Measurements from ENCODE around the gene PROC.
"Not testable (repeated sequence)": the region's sequence is repeated elsewhere in the genome, so short reads cannot be mapped to it uniquely, and the experiment has no call there.

The PROC gene

GRCh38 chr2:127429291-127429690, 11.1 kb downstream of the PROC start:
- DNase-seq, result no peak

GRCh38 chr2:127429844-127430425, 11.7 kb downstream of the PROC start:
- DNase-seq, result no peak

GRCh38 chr2:127431408-127432023, 13.3 kb downstream of the PROC start:
- no peak for DNase-seq

GRCh38 chr2:127434515-127434914, 16.3 kb downstream of the PROC start:
- DNase-seq, result no peak

GRCh38 chr2:127437056-127437455, 18.8 kb downstream of the PROC start:
- DNase-seq, result no peak

GRCh38 chr2:127437781-127438726, 19.8 kb downstream of the PROC start:
- DNase-seq, result no peak

- DNase-seq, result no peak
These were observed 21.1 kb downstream of the PROC start for GRCh38 chr2:127439343-127439742.

- no peak for DNase-seq
These were observed 30.3 kb downstream of the PROC start for GRCh38 chr2:127448526-127448925.

- no peak for DNase-seq
These were observed 31.2 kb downstream of the PROC start for GRCh38 chr2:127449414-127449813.

- no peak for DNase-seq
These were observed 31.7 kb downstream of the PROC start for GRCh38 chr2:127449898-127450297.

GRCh38 chr2:127451981-127452380, 33.8 kb downstream of the PROC start:
- DNase-seq, result no peak

GRCh38 chr2:127452423-127452822, 34.2 kb downstream of the PROC start:
- not testable (repeated sequence) for DNase-seq

GRCh38 chr2:127453013-127453391, 34.8 kb downstream of the PROC start:
- no peak for DNase-seq

GRCh38 chr2:127453392-127454171, 35.4 kb downstream of the PROC start:
- DNase-seq, result no peak

- DNase-seq, result no peak
These were observed 36.7 kb downstream of the PROC start for GRCh38 chr2:127454595-127455565.

- no peak for DNase-seq
These were observed 37.6 kb downstream of the PROC start for GRCh38 chr2:127455566-127456493.

- no peak for DNase-seq
These were observed 38.7 kb downstream of the PROC start for GRCh38 chr2:127456960-127457359.

- no peak for DNase-seq
These were observed 44.2 kb downstream of the PROC start for GRCh38 chr2:127462461-127462860.

- no peak for DNase-seq
These were observed 45.1 kb downstream of the PROC start for GRCh38 chr2:127463155-127463991.
